Prostate gland (tissue), 2 donors: ENCODE measurements around the gene ZNF304.

ENCODE experiments used
- CTCF ChIP-seq, 4 experiments: fragments of 200-600 bp in 2 of 4; fragments of 450-650 bp in 2 of 4; sonication (generic) in 2 of 4; IDR thresholded peaks; 1 replicate in 3 of 4; 2 replicates in 1 of 4; pipeline ENCODE4 v1.5.1; 2016 to 2019; ENCODE audit warnings: antibody characterized with exemption in 4 of 4, mild to moderate bottlenecking in 2 of 4, moderate library complexity in 2 of 4
- POLR2A ChIP-seq: fragments of 450-650 bp; IDR thresholded peaks from one replicate; pipeline ENCODE4 v1.6.1; 2016; ENCODE audit warnings: antibody characterized with exemption, mild to moderate bottlenecking
- POLR2AphosphoS5 ChIP-seq: sonication (generic); formaldehyde crosslinking; IDR thresholded peaks from one replicate; pipeline ENCODE4 v1.6.1; 2017; ENCODE audit warnings: antibody characterized with exemption

GRCh38 chr19:57324992-57325391 lies 26.1 kb upstream of the ZNF304 start:
- TF ChIP-seq CTCF (IDR thresholded peaks at IDR 0.05) (no peak), POLR2A (no peak), POLR2AphosphoS5 (no peak)
